ENCODE data around the gene VRK2. TPM values are rescaled to one million over a fixed set of nuclear protein-coding genes. Genes with fewer than 3 reads are reported as not detected.
"Not testable (repeated sequence)": the region's sequence is repeated elsewhere in the genome, so short reads cannot be mapped to it uniquely, and the experiment has no call there.

The VRK2 gene
- total RNA-seq, 2 experiments from 2014 or later, result 17.2 to 22.7 TPM

GRCh38 chr2:58180635-58181034 lies 134.0 kb downstream of the VRK2 start:
- Histone ChIP-seq H3K9me3 (ENCODE audit: low read length) (no peaks in the 10 kb centered on the region), H3K4me1 (ENCODE audit: insufficient read depth, low read length, poor library complexity, severe bottlenecking) (no peaks in the 10 kb centered on the region), H3K4me2 (ENCODE audit: low read length) (no peak overlapping the region), H3K79me2 (ENCODE audit: insufficient read depth, low read depth, low read length) (no peaks in the 10 kb centered on the region), H3K4me3 (ENCODE audit: low read depth, low read length, poor library complexity, severe bottlenecking) (no peak overlapping the region), H4K20me1 (ENCODE audit: insufficient read depth, low read length) (no peaks in the 10 kb centered on the region), H3K27ac (ENCODE audit: low read depth, low read length, poor library complexity, severe bottlenecking) (no peak overlapping the region), H3K9me2 (ENCODE audit: insufficient read depth, low read length) (no peaks in the 10 kb centered on the region), H3K36me3 (ENCODE audit: insufficient read depth, low read length) (no peaks in the 10 kb centered on the region), H2AFZ (ENCODE audit: low read length) (no peak overlapping the region)
- ChIA-PET CTCF (ENCODE audit: unreplicated experiment) (no interaction called here), POLR2A (no interaction called here)
- intact Hi-C loops (cut with micrococcal nuclease; ENCODE audit: unreplicated experiment), result no loop called here
- no peak for DNase-seq (ENCODE audit: low spot score)
- no peak for TF ChIP-seq EZH2phosphoT487 (IDR thresholded peaks at IDR 0.05; ENCODE audit: borderline replicate concordance, low read depth, low read length)
- TF ChIP-seq, protein P1, sequence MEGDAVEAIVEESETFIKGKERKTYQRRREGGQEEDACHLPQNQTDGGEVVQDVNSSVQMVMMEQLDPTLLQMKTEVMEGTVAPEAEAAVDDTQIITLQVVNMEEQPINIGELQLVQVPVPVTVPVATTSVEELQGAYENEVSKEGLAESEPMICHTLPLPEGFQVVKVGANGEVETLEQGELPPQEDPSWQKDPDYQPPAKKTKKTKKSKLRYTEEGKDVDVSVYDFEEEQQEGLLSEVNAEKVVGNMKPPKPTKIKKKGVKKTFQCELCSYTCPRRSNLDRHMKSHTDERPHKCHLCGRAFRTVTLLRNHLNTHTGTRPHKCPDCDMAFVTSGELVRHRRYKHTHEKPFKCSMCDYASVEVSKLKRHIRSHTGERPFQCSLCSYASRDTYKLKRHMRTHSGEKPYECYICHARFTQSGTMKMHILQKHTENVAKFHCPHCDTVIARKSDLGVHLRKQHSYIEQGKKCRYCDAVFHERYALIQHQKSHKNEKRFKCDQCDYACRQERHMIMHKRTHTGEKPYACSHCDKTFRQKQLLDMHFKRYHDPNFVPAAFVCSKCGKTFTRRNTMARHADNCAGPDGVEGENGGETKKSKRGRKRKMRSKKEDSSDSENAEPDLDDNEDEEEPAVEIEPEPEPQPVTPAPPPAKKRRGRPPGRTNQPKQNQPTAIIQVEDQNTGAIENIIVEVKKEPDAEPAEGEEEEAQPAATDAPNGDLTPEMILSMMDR (conservative IDR thresholded peaks at IDR 0.05; ENCODE audit: low read length), result no peak
- BruUV-seq (replicated peaks), result no TSS peak

DNA sequence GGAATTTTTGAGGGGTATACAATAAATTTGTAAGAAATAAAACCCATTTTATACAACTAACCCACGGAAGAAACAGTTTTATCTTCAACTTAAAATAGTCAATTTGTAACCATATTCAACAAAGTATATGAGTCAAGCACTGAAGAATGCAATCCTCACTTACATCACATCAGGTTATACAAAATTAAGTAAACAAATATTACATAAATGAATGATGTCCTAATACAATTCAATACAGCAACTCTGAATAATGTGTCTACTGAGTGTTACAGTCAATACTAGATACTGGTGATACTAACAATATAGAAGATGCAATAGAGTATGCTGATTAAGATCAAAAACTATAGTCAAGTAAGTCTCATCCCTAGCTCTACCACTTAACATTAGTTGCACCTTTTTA lies 135.9 kb downstream of the VRK2 start:
- no peaks in the 10 kb centered on the region for H3K9me2 ChIP-seq (ENCODE audit: insufficient read depth, low read length)
- no peak overlapping the region for H3K4me2 ChIP-seq (ENCODE audit: low read length)
- no peaks in the 10 kb centered on the region for H3K9me3 ChIP-seq (ENCODE audit: low read length)
- H4K20me1 ChIP-seq (ENCODE audit: insufficient read depth, low read length), result no peaks in the 10 kb centered on the region
- H3K27ac ChIP-seq (ENCODE audit: low read depth, low read length, poor library complexity, severe bottlenecking), result no peak overlapping the region
- H2AFZ ChIP-seq (ENCODE audit: low read length), result no peak overlapping the region
- no peaks in the 10 kb centered on the region for H3K4me1 ChIP-seq (ENCODE audit: insufficient read depth, low read length, poor library complexity, severe bottlenecking)
- TF ChIP-seq EZH2phosphoT487 (IDR thresholded peaks at IDR 0.05; ENCODE audit: borderline replicate concordance, low read depth, low read length), result no peak
- TF ChIP-seq, protein P1 (conservative IDR thresholded peaks at IDR 0.05; ENCODE audit: low read length), result no peak
- ChIA-PET CTCF (ENCODE audit: unreplicated experiment) (no interaction called here), POLR2A (no interaction called here)
- no peaks in the 10 kb centered on the region for H3K79me2 ChIP-seq (ENCODE audit: insufficient read depth, low read depth, low read length)
- BruUV-seq (replicated peaks), result no TSS peak
- intact Hi-C loops (cut with micrococcal nuclease; ENCODE audit: unreplicated experiment), result no loop called here
- DNase-seq (ENCODE audit: low spot score), result no peak
- H3K4me3 ChIP-seq (ENCODE audit: low read depth, low read length, poor library complexity, severe bottlenecking), result no peak overlapping the region
- H3K36me3 ChIP-seq (ENCODE audit: insufficient read depth, low read length), result no peaks in the 10 kb centered on the region

DNA sequence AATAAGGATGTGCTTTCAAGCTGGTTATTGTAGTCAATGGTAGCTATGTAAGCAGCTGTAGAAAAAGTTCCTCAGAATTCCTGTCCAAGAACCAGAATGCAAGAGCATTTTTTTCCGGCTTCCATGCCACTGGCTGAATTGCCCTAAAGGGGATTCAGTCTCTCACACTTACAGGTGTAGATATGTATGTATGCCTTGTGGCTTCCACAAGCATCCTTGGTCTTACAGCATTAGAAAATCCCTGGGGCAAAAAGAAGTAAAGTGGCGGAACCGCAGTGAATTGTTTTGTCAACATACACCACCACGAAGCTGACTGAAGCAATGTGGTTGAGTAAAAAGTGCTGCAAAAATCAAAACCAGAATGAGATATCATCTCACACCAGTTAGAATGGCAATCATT lies 139.9 kb downstream of the VRK2 start:
- no peak overlapping the region for H3K4me3 ChIP-seq (ENCODE audit: low read depth, low read length, poor library complexity, severe bottlenecking)
- H3K79me2 ChIP-seq (ENCODE audit: insufficient read depth, low read depth, low read length), result no peaks in the 10 kb centered on the region
- no peak overlapping the region for H3K27ac ChIP-seq (ENCODE audit: low read depth, low read length, poor library complexity, severe bottlenecking)
- no peaks in the 10 kb centered on the region for H4K20me1 ChIP-seq (ENCODE audit: insufficient read depth, low read length)
- no TSS peak for BruUV-seq (replicated peaks)
- intact Hi-C loops (cut with micrococcal nuclease; ENCODE audit: unreplicated experiment), result no loop called here
- no peak for DNase-seq (ENCODE audit: low spot score)
- ChIA-PET POLR2A (no interaction called here), CTCF (ENCODE audit: unreplicated experiment) (no interaction called here)
- TF ChIP-seq, protein P1 (conservative IDR thresholded peaks at IDR 0.05; ENCODE audit: low read length), result no peak
- TF ChIP-seq EZH2phosphoT487 (IDR thresholded peaks at IDR 0.05; ENCODE audit: borderline replicate concordance, low read depth, low read length), result no peak
- H3K36me3 ChIP-seq (ENCODE audit: insufficient read depth, low read length), result peaks cover 4% of the 10 kb centered on the region; the same call in 1 of the 2 replicates
- no peak overlapping the region for H3K4me2 ChIP-seq (ENCODE audit: low read length)
- no peaks in the 10 kb centered on the region for H3K9me3 ChIP-seq (ENCODE audit: low read length)
- H3K9me2 ChIP-seq (ENCODE audit: insufficient read depth, low read length), result no peaks in the 10 kb centered on the region
- no peaks in the 10 kb centered on the region for H3K4me1 ChIP-seq (ENCODE audit: insufficient read depth, low read length, poor library complexity, severe bottlenecking)
- no peak overlapping the region for H2AFZ ChIP-seq (ENCODE audit: low read length)

- DNase-seq (ENCODE audit: low spot score); H2AFZ ChIP-seq (ENCODE audit: low read length); intact Hi-C loops (cut with micrococcal nuclease; ENCODE audit: unreplicated experiment); H3K4me1 ChIP-seq (ENCODE audit: insufficient read depth, low read length, poor library complexity, severe bottlenecking); H3K4me2 ChIP-seq (ENCODE audit: low read length); H3K36me3 ChIP-seq (ENCODE audit: insufficient read depth, low read length); H3K27ac ChIP-seq (ENCODE audit: low read depth, low read length, poor library complexity, severe bottlenecking); H3K4me3 ChIP-seq (ENCODE audit: low read depth, low read length, poor library complexity, severe bottlenecking); H3K9me2 ChIP-seq (ENCODE audit: insufficient read depth, low read length); BruUV-seq (replicated peaks); H4K20me1 ChIP-seq (ENCODE audit: insufficient read depth, low read length); H3K79me2 ChIP-seq (ENCODE audit: insufficient read depth, low read depth, low read length); CTCF ChIA-PET (ENCODE audit: unreplicated experiment); H3K9me3 ChIP-seq (ENCODE audit: low read length): not testable (repeated sequence)
- POLR2A ChIA-PET, result interaction anchor here (1.0 kb wide), 1 partner anchor 14 kb away, joined by 3 read pairs; no protein-coding TSS in a partner anchor
These were observed 140.4 kb downstream of the VRK2 start for GRCh38 chr2:58187022-58187421.

Measured in OCI-LY7 (cell line).